Measurements from ENCODE around the gene TMEM222. TPM values are rescaled to one million over a fixed set of nuclear protein-coding genes. Genes with fewer than 3 reads are reported as not detected.

The TMEM222 gene
- total RNA-seq, 2 donors from 2014 or later = 41.9 to 61.3 TPM

- Mint-ChIP-seq H3K27ac (no peak overlapping the region), H3K9me3 (no peaks in the 10 kb centered on the region), H3K36me3 (ENCODE audit: insufficient read depth in 2 of 2) (no peaks in the 10 kb centered on the region), H3K4me3 (no peak overlapping the region), H3K27me3 (ENCODE audit: low read depth) (no peaks in the 10 kb centered on the region), H3K4me1 (ENCODE audit: low read depth) (no peaks in the 10 kb centered on the region)
- no peak for ATAC-seq (replicated peaks in 1 of 2)
- no peak for DNase-seq
Measured at GRCh38 chr1:27316860-27317259, 5.1 kb upstream of the TMEM222 start.

GRCh38 chr1:27318136-27318535 is 3.8 kb upstream of the TMEM222 start:
- Mint-ChIP-seq H3K4me3 (no peak overlapping the region), H3K27ac (no peak overlapping the region), H3K36me3 (ENCODE audit: insufficient read depth in 2 of 2) (peaks cover 0 to 3% of the 10 kb centered on the region in 2 donors), H3K27me3 (ENCODE audit: low read depth) (no peaks in the 10 kb centered on the region), H3K4me1 (ENCODE audit: low read depth) (peaks cover 1% of the 10 kb centered on the region), H3K9me3 (no peaks in the 10 kb centered on the region)
- no peak for DNase-seq
- no peak for ATAC-seq (replicated peaks in 1 of 2)

- H3K36me3 Mint-ChIP-seq (ENCODE audit: insufficient read depth in 2 of 2) = peaks cover 0 to 3% of the 10 kb centered on the region in 2 donors
- no peaks in the 10 kb centered on the region for H3K9me3 Mint-ChIP-seq
- no peak for ATAC-seq (replicated peaks in 1 of 2)
- H3K27me3 Mint-ChIP-seq (ENCODE audit: low read depth) = no peaks in the 10 kb centered on the region
- H3K27ac Mint-ChIP-seq = no peak overlapping the region
- peaks cover 6% of the 10 kb centered on the region for H3K4me1 Mint-ChIP-seq (ENCODE audit: low read depth)
- no peak overlapping the region for H3K4me3 Mint-ChIP-seq
- no peak for DNase-seq
Measured at GRCh38 chr1:27318596-27318995, 3.4 kb upstream of the TMEM222 start.

- H3K9me3 Mint-ChIP-seq = no peaks in the 10 kb centered on the region
- peaks cover 3 to 5% of the 10 kb centered on the region in 2 donors for H3K36me3 Mint-ChIP-seq (ENCODE audit: insufficient read depth in 2 of 2)
- peak overlapping the region; percentile 95 for H3K27ac Mint-ChIP-seq
- ATAC-seq (replicated peaks in 1 of 2) (no peak), DNase-seq (no peak)
- H3K4me1 Mint-ChIP-seq (ENCODE audit: low read depth) = peaks cover 39% of the 10 kb centered on the region
- H3K4me3 Mint-ChIP-seq = peak overlapping the region; percentile 96
- H3K27me3 Mint-ChIP-seq (ENCODE audit: low read depth) = no peaks in the 10 kb centered on the region
Measured at GRCh38 chr1:27322569-27323240, 742 bp downstream of the TMEM222 start.

GRCh38 chr1:27325286-27325685 is 3.3 kb downstream of the TMEM222 start:
- Mint-ChIP-seq H3K27me3 (ENCODE audit: low read depth) (no peaks in the 10 kb centered on the region), H3K36me3 (ENCODE audit: insufficient read depth in 2 of 2) (peaks cover 3 to 11% of the 10 kb centered on the region in 2 donors), H3K4me3 (no peak overlapping the region), H3K4me1 (ENCODE audit: low read depth) (peaks cover 56% of the 10 kb centered on the region), H3K27ac (no peak overlapping the region), H3K9me3 (no peaks in the 10 kb centered on the region)
- no peak for DNase-seq
- no peak for ATAC-seq (replicated peaks in 1 of 2)

- Mint-ChIP-seq H3K4me3 (no peak overlapping the region), H3K27ac (no peak overlapping the region), H3K27me3 (ENCODE audit: low read depth) (no peaks in the 10 kb centered on the region), H3K9me3 (no peaks in the 10 kb centered on the region), H3K36me3 (ENCODE audit: insufficient read depth in 2 of 2) (peaks cover 0 to 17% of the 10 kb centered on the region in 2 donors), H3K4me1 (ENCODE audit: low read depth) (peaks cover 61% of the 10 kb centered on the region)
- DNase-seq (no peak), ATAC-seq (replicated peaks in 1 of 2) (no peak)
Measured at GRCh38 chr1:27327964-27328363, 6.0 kb downstream of the TMEM222 start.

- no peak for ATAC-seq (replicated peaks in 1 of 2)
- Mint-ChIP-seq H3K4me3 (no peak overlapping the region), H3K27me3 (ENCODE audit: low read depth) (no peaks in the 10 kb centered on the region), H3K36me3 (ENCODE audit: insufficient read depth in 2 of 2) (peaks cover 0 to 16% of the 10 kb centered on the region in 2 donors), H3K4me1 (ENCODE audit: low read depth) (peaks cover 40% of the 10 kb centered on the region), H3K9me3 (no peaks in the 10 kb centered on the region), H3K27ac (no peak overlapping the region)
- no peak for DNase-seq
Measured at GRCh38 chr1:27330786-27331185, 8.8 kb downstream of the TMEM222 start.

- H3K36me3 Mint-ChIP-seq (ENCODE audit: insufficient read depth in 2 of 2) = peaks cover 0 to 16% of the 10 kb centered on the region in 2 donors
- H3K9me3 Mint-ChIP-seq = no peaks in the 10 kb centered on the region
- no peak overlapping the region for H3K27ac Mint-ChIP-seq
Measured at GRCh38 chr1:27331426-27331825, 9.5 kb downstream of the TMEM222 start.

GRCh38 chr1:27331922-27332321 is 10.0 kb downstream of the TMEM222 start:
- ATAC-seq (replicated peaks in 1 of 2) = no peak
- Mint-ChIP-seq H3K27ac (no peak overlapping the region), H3K27me3 (ENCODE audit: low read depth) (no peaks in the 10 kb centered on the region)

More at GRCh38 chr1:27331426-27331825, 9.5 kb downstream of the TMEM222 start:
- Mint-ChIP-seq H3K4me3 (no peak overlapping the region), H3K27me3 (ENCODE audit: low read depth) (no peaks in the 10 kb centered on the region), H3K4me1 (ENCODE audit: low read depth) (peaks cover 33% of the 10 kb centered on the region)
- DNase-seq = no peak
- ATAC-seq (replicated peaks in 1 of 2) = no peak

GRCh38 chr1:27332536-27333281 is 10.7 kb downstream of the TMEM222 start:
- peaks cover 25% of the 10 kb centered on the region for H3K4me1 Mint-ChIP-seq (ENCODE audit: low read depth)
- no peaks in the 10 kb centered on the region for H3K27me3 Mint-ChIP-seq (ENCODE audit: low read depth)
- H3K36me3 Mint-ChIP-seq (ENCODE audit: insufficient read depth in 2 of 2) = peaks cover 0 to 18% of the 10 kb centered on the region in 2 donors
- no peaks in the 10 kb centered on the region for H3K9me3 Mint-ChIP-seq
- DNase-seq = peak; percentile 63 to 69
- H3K27ac Mint-ChIP-seq = peak overlapping the region; percentile 19
- no peak overlapping the region for H3K4me3 Mint-ChIP-seq
- ATAC-seq (replicated peaks in 1 of 2) = peak; percentile 80 to 84

More at GRCh38 chr1:27331922-27332321, 10.0 kb downstream of the TMEM222 start:
- H3K4me3 Mint-ChIP-seq = no peak overlapping the region
- peaks cover 29% of the 10 kb centered on the region for H3K4me1 Mint-ChIP-seq (ENCODE audit: low read depth)
- no peak for DNase-seq
- H3K9me3 Mint-ChIP-seq = no peaks in the 10 kb centered on the region
- H3K36me3 Mint-ChIP-seq (ENCODE audit: insufficient read depth in 2 of 2) = peaks cover 0 to 16% of the 10 kb centered on the region in 2 donors

GRCh38 chr1:27333717-27334279 is 11.8 kb downstream of the TMEM222 start:
- Mint-ChIP-seq H3K36me3 (ENCODE audit: insufficient read depth in 2 of 2) (peaks cover 0 to 13% of the 10 kb centered on the region in 2 donors), H3K4me1 (ENCODE audit: low read depth) (peaks cover 14% of the 10 kb centered on the region), H3K9me3 (no peaks in the 10 kb centered on the region), H3K27ac (no peak overlapping the region), H3K4me3 (no peak overlapping the region), H3K27me3 (ENCODE audit: low read depth) (no peaks in the 10 kb centered on the region)
- no peak for DNase-seq
- no peak for ATAC-seq (replicated peaks in 1 of 2)

GRCh38 chr1:27335506-27336422 is 13.8 kb downstream of the TMEM222 start:
- Mint-ChIP-seq H3K4me1 (ENCODE audit: low read depth) (peaks cover 23% of the 10 kb centered on the region), H3K4me3 (no peak overlapping the region), H3K27me3 (ENCODE audit: low read depth) (no peaks in the 10 kb centered on the region), H3K27ac (no peak overlapping the region), H3K9me3 (no peaks in the 10 kb centered on the region), H3K36me3 (ENCODE audit: insufficient read depth in 2 of 2) (peaks cover 0 to 13% of the 10 kb centered on the region in 2 donors)
- ATAC-seq (replicated peaks in 1 of 2) = no peak
- DNase-seq = no peak

Measured in activated T-cell treated with anti-CD3 and anti-CD28 coated beads, Interleukin-2, amount 50 U/mL, for 72 hours (primary cell).